Upper lobe of right lung (tissue), 1 donor: ENCODE measurements around the gene ERLEC1. TPM values are rescaled to one million over a fixed set of nuclear protein-coding genes. Genes with fewer than 3 reads are reported as not detected.
A peak's percentile ranks its signal among the peaks of the same experiment; 100 is the strongest.

ENCODE experiments used
- ATAC-seq: fragments of 200-7000 bp; cut with Tn5 transposase; one replicate; pipeline ENCODE4 v1.9.1; 2020; ENCODE audit warnings: mild to moderate bottlenecking, moderate library complexity
- DNase-seq: peaks from one replicate; pipeline ENCODE4 v3.0.0-alpha.2; 2020
- H3K27ac ChIP-seq: fragments of 200-600 bp; one replicate; pipeline ENCODE4 v1.8.0; 2022
- H3K27me3 ChIP-seq: fragments of 200-600 bp; one replicate; pipeline ENCODE4 v1.8.0; 2022; ENCODE audit warnings: mild to moderate bottlenecking
- H3K36me3 ChIP-seq: fragments of 200-600 bp; one replicate; pipeline ENCODE4 v1.8.0; 2022
- H3K4me1 ChIP-seq: fragments of 200-600 bp; one replicate; pipeline ENCODE4 v1.8.0; 2022
- H3K4me3 ChIP-seq: fragments of 200-600 bp; one replicate; pipeline ENCODE4 v1.8.0; 2022; ENCODE audit warnings: mild to moderate bottlenecking
- H3K9me3 ChIP-seq: fragments of 200-600 bp; one replicate; pipeline ENCODE4 v1.8.0; 2022
- CTCF ChIP-seq: fragments of 200-600 bp; IDR thresholded peaks from one replicate; pipeline ENCODE4 v1.8.0; 2022; ENCODE audit warnings: antibody characterized with exemption
- intact Hi-C: fragments of 100-400 bp; cut with DNase I; formaldehyde crosslinking; loops from one replicate; pipeline ENCODE4 v1.11.0; 2022
- total RNA-seq: library from RNA; stranded (reverse); fragmentation: NEBNext Ultra II Directional; extraction: Animal tissue kit (Norgen Biotek cat#: 25700); gene quantifications from one replicate; pipeline ENCODE4 v1.2.1, GENCODE V29; 2021
- donor health status: DM: no; HTN: yes; CAD: no; lungs with severe emphysema.

Gene ERLEC1
- total RNA-seq, 1 donor from 2014 or later, result 59.6 TPM

- peaks cover 3% of the 10 kb centered on the region for H3K4me1 ChIP-seq
- DNase-seq (no peak), ATAC-seq (no peak)
- peaks cover 17% of the 10 kb centered on the region for H3K36me3 ChIP-seq
- no peak for TF ChIP-seq CTCF
- no peak overlapping the region for H3K4me3 ChIP-seq
- intact Hi-C loops, result no loop called here
- H3K27me3 ChIP-seq, result no peaks in the 10 kb centered on the region
- H3K9me3 ChIP-seq, result no peaks in the 10 kb centered on the region
- H3K27ac ChIP-seq, result no peak overlapping the region
Measured at GRCh38 chr2:53765767-53766166, 21.1 kb upstream of the ERLEC1 start.

- Histone ChIP-seq H3K4me3 (peak within 1 kb of the TSS; percentile 72), H3K36me3 (peaks cover 12% of the 10 kb centered on the region), H3K27ac (peak within 1 kb of the TSS; percentile 74), H3K9me3 (no peaks in the 10 kb centered on the region), H3K27me3 (no peaks in the 10 kb centered on the region), H3K4me1 (peaks cover 3% of the 10 kb centered on the region)
- intact Hi-C loops, result no loop called here
- peak; percentile 97 for ATAC-seq
- TF ChIP-seq CTCF, result peak; percentile 52
- peak; percentile 94 for DNase-seq
Measured at GRCh38 chr2:53767405-53768241, 19.2 kb upstream of the ERLEC1 start, which contains the start of gene CHAC2. Gene CHAC2, plus strand, starts transcription at chr2:53767804. Its CDS starts 83 bp downstream, at chr2:53767887.

- Histone ChIP-seq H3K27me3 (no peaks in the 10 kb centered on the region), H3K4me3 (peak overlapping the region; percentile 72), H3K36me3 (peaks cover 6% of the 10 kb centered on the region), H3K4me1 (peaks cover 3% of the 10 kb centered on the region), H3K9me3 (no peaks in the 10 kb centered on the region), H3K27ac (peak overlapping the region; percentile 74)
- no peak for TF ChIP-seq CTCF
- intact Hi-C loops, result no loop called here
- no peak for DNase-seq
- no peak for ATAC-seq
Measured at GRCh38 chr2:53768242-53768542, 18.7 kb upstream of the ERLEC1 start.

GRCh38 chr2:53769318-53769945 is 17.4 kb upstream of the ERLEC1 start:
- ATAC-seq (no peak), DNase-seq (no peak)
- intact Hi-C loops, result no loop called here
- Histone ChIP-seq H3K36me3 (peaks cover 4% of the 10 kb centered on the region), H3K4me1 (peaks cover 3% of the 10 kb centered on the region), H3K4me3 (no peak overlapping the region), H3K27me3 (no peaks in the 10 kb centered on the region), H3K9me3 (no peaks in the 10 kb centered on the region), H3K27ac (no peak overlapping the region)
- no peak for TF ChIP-seq CTCF

- peaks cover 4% of the 10 kb centered on the region for H3K36me3 ChIP-seq
- ATAC-seq, result no peak
- TF ChIP-seq CTCF, result no peak
- H3K4me3 ChIP-seq, result no peak overlapping the region
- no peak for DNase-seq
- peaks cover 3% of the 10 kb centered on the region for H3K4me1 ChIP-seq
- intact Hi-C loops, result no loop called here
- no peaks in the 10 kb centered on the region for H3K27me3 ChIP-seq
- no peaks in the 10 kb centered on the region for H3K9me3 ChIP-seq
- no peak overlapping the region for H3K27ac ChIP-seq
Measured at GRCh38 chr2:53770264-53770663, 16.6 kb upstream of the ERLEC1 start.
